Neural cell (in vitro differentiated cells): Measurements from ENCODE around the gene HM13.

ENCODE experiments used
- CTCF ChIP-seq: fragments of 450-650 bp; IDR thresholded peaks from 2 replicates; pipeline ENCODE4 v1.5.1; 2014; ENCODE audit warnings: antibody characterized with exemption, mild to moderate bottlenecking, moderate library complexity; ENCODE audit not compliant: poor library complexity, severe bottlenecking
- EZH2 ChIP-seq: fragments of 200-600, 300-800 bp; shearing (Covaris generic), sonication (generic); IDR thresholded peaks from 2 replicates; pipeline ENCODE4 v1.6.1; 2014; ENCODE audit warnings: antibody characterized with exemption, low read length, borderline replicate concordance, mild to moderate bottlenecking; ENCODE audit not compliant: insufficient read depth, poor library complexity, severe bottlenecking
- POLR2AphosphoS5 ChIP-seq: IDR thresholded peaks from 2 replicates; pipeline ENCODE4 v1.6.1; 2012
- RAD21 ChIP-seq: fragments of 450-650 bp; conservative IDR thresholded peaks from 2 replicates; pipeline ENCODE4 v1.6.1; 2014; ENCODE audit warnings: antibody characterized with exemption, mild to moderate bottlenecking, moderate library complexity
- REST ChIP-seq: IDR thresholded peaks from 2 replicates; pipeline ENCODE4 v1.6.1; 2012; ENCODE audit warnings: borderline replicate concordance

GRCh38 chr20:31564284-31564683 lies 50.0 kb downstream of the HM13 start:
- no peak for TF ChIP-seq CTCF
- no peak for TF ChIP-seq REST
- TF ChIP-seq EZH2: no peak
- no peak for TF ChIP-seq POLR2AphosphoS5
- TF ChIP-seq RAD21: no peak
